Erythroblast (primary cell): Measurements from ENCODE around the gene KRTAP23-1.

Experiments used
- DNase-seq, 2 experiments: peaks; one replicate each; lab custom pipeline; 2025; lab: John Stamatoyannopoulos, UW
- GATA1 ChIP-seq: IDR thresholded peaks from 2 replicates; pipeline ENCODE4 v1.6.1; 2011; ENCODE audit warnings: low read depth, mild to moderate bottlenecking, control low read depth, low read length, moderate library complexity
- POLR2A ChIP-seq: IDR thresholded peaks from 2 replicates; pipeline ENCODE4 v1.6.1; 2011; ENCODE audit warnings: mild to moderate bottlenecking, low read length

The KRTAP23-1 gene

DNA sequence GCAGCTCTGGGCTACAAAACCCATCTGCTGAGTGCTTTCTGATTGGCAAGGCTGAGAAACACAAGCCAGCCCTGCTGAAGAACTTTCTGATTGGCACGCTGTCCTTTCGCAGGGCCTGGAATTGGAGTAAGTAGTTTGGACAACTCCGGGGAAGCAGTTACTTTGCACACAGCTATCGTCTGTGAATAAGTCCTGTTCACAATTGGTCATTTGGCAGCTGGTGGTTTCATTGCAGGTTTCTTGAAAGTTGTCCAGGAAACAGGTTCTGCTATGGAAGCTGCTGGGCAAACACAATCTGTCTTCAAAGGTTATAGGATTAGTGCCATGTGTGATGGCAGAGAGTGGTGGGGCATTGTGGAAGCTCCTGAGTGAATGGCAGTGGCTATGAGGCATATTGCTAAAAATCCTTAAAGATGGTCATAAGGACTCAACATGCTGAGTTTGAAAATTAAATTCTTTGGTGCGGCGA is 11.1 kb downstream of the KRTAP23-1 start, which contains the start of gene KRTAP27-1:
TSS of gene KRTAP27-1 (minus strand) at position 419 of the 469 bp plus-strand sequence. CDS start at position 393, 26 bp downstream.
- TF ChIP-seq POLR2A (no peak), GATA1 (no peak)

DNA sequence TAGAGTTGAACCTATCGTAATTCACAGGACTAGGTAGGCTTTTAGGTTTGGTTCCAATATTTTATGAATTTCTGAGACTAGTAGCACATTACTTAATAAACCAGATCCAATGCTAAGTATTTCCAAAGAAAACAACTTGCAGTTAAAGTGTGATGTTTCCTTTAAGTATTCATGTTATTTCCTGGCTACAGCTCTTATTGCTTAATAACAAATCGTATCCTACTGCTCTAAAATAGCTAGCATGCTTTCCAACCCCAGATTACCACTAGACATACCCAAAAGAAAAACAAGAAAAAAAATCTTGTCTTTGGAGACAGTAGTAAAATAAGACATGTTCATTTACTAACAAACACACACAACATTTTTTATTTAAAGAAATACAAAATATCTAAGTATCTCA is 11.8 kb downstream of the KRTAP23-1 start:
- DNase-seq = no peak
- TF ChIP-seq GATA1 (no peak), POLR2A (no peak)

More for the DNA sequence above, 11.1 kb downstream of the KRTAP23-1 start, which contains the start of gene KRTAP27-1:
- DNase-seq = no peak

DNA sequence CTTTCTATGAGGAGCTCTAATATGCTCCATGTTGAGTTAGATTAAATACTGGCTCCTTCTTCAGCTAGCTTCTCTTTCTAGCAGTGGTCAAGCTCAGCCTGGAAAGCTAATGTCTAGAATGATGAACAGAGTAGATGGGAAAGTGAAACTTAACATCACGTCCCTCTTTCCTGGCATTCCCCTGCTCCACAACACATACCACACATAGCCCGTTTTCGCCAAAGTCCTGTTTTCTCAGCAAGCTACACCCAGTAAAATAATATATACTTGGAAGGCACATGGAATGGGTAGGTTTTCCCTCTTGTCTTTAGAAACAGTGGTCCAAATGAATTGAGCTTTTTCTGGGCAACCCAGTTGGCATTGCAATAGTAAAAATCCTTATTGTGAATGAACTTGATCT is 14.7 kb downstream of the KRTAP23-1 start:
- no peak for DNase-seq
- TF ChIP-seq GATA1 = no peak
- TF ChIP-seq POLR2A = no peak

DNA sequence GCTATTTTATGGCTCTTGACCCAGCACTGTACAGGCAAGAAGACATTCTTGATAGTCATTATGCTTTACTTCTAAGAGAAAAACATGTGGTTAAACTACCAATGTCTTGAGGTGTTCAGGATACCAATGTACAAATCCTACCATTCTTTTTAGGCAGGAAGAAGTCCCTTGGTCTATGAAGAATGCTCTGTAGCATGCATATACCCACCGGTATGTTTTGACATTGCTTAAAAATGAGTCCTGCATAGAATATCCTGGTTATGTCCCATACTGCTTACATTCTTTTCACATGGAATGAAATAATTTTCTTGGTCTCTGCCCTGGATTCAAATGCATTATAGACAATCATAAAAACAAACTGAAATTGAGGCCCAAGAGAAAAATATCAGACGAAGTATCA is 15.7 kb downstream of the KRTAP23-1 start:
- DNase-seq = no peak
- TF ChIP-seq POLR2A = no peak
- no peak for TF ChIP-seq GATA1

DNA sequence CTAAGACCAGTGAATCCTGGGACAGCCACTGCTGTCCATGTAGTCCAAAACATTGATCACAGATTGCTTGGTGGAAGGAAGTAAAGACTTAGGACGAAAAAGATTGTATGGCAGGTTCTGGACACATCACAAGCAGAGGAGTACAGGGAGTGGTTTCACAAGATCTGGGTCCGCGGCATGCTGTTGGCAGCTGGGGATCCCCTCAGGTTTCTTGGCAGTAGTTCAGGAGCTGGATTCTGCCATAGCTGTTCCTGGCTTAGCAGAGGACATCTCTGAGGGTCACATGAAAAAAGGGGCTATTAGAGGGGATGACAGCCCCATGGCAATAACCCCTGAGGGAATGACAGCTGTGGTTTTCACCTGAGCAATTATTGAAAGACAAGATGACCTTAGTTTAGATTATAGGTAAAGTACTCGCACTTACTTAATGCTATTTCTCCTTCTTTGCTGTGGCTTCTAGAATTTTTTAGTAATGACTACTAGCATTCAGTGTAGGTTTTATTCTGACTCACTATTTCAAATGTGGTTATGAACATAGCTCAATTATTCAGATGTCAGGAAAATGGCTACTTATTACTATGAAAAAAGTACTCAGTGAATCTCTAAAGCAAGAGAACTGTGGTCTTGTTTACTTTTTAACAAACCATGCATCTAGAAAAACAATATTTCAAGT is 19.1 kb downstream of the KRTAP23-1 start:
- TF ChIP-seq POLR2A (no peak), GATA1 (no peak)
- no peak for DNase-seq

DNA sequence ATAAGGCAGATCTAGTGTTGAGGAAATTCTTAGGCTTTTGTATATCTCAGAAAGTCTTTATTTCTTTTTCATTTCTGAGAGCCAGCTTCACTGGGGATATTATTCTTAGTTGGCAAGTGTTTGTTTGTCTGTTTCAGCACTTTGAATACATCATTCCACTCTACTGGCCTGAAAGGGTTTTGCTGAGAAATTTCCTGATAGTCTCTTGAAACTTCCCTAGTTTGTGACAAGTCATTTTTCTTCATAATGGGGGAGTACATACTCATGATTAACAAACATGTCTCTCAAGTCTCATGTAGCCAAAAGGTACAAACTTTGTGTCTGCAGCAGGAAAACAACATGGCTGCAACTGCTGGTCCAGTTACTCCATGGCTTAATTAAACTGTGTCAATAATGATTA is 22.0 kb downstream of the KRTAP23-1 start:
- DNase-seq = no peak

DNA sequence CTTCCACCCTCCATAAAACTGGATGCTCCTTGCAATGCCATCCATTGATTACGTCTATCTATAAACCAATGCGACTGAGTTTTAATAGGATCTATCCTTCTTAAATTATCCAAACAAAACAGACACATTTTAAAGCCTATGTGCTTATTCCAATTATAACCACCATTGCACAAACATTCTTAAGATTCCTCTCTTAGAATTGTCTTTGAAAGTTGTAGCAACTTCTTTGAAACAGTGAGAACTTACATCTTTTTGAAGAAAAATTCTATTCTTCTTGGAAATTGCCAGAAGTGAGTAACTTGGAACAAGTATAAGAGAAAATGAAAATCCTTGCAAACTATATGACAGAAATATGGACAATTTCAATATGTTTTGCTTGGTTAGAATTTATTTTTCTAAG is 28.2 kb downstream of the KRTAP23-1 start, which contains the start of gene KRTAP26-1:
TSS of gene KRTAP26-1 (minus strand) at position 101 of the 400 bp plus-strand sequence. CDS start 280 bp downstream, outside the sequence.
- TF ChIP-seq POLR2A (no peak), GATA1 (no peak)

More for the DNA sequence above, 22.0 kb downstream of the KRTAP23-1 start:
- TF ChIP-seq GATA1 (no peak), POLR2A (no peak)

DNA sequence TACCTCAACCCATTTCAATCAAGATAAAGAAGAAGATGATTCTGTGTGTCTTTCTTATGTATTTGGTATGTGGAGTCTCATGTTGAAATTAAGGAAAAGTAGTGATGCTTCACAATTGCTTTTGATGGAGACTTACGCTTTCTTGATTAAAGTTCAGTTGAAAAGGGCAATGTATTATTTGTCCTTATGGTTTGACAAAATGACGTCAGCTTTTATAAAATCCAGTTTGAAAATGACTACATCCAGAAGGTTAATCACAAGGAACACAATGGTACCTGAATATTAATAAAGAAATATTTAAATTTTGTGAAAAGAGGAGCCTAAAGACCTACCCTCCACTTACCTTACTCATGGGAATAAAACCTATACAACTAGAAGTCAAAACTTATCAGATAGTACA is 32.7 kb downstream of the KRTAP23-1 start:
- DNase-seq = no peak

More for the DNA sequence above, 28.2 kb downstream of the KRTAP23-1 start, which contains the start of gene KRTAP26-1:
- no peak for DNase-seq

DNA sequence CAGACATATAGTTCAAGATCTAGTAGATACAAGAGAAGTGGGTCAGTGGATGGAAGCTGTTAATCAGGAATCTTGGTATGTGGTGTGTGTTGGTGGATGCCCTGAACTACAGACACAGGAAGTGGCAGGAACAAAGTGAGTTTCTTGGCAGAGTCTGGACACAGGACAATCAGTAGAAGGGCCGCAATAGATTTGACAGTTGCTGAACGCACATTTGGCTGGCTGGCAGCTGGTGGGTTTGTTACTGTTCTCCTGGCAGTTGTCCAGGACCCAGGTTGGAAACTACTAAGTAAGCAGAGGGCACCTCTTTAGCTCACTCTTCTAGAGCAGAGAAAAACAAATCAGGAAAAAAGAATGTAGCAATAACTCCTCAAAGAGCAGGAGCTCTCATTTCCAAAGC is 41.5 kb downstream of the KRTAP23-1 start:
- DNase-seq = no peak
- no peak for TF ChIP-seq POLR2A
- TF ChIP-seq GATA1 = no peak

More for the DNA sequence above, 32.7 kb downstream of the KRTAP23-1 start:
- TF ChIP-seq POLR2A (no peak), GATA1 (no peak)

DNA sequence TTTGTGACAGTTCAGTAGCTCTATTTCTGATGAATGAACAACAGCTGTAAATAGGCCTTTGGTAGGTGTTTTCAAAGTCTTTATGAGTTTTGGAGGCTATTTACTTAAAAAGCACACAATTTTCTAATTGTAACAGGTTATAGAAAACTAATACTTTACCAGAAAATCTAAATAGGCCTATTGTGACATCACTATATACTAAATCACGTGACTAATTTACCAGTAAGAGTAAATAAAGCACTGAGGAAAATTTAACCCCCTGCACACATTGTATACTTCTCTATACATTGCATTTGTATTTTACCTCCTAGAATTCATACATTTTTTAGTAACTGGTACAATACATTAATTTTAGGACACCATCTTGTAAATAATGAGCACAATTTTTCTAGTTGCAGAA is 43.3 kb downstream of the KRTAP23-1 start:
- DNase-seq = no peak
- TF ChIP-seq GATA1 = no peak
- TF ChIP-seq POLR2A = no peak
